ENCODE measurements around the gene ZNF620. TPM values are rescaled to one million over a fixed set of nuclear protein-coding genes. Genes with fewer than 3 reads are reported as not detected.

ZNF620 gene
- total and polyA plus RNA-seq, 2 experiments from 2014 or later: 14.1 to 18.0 TPM

GRCh38 chr3:40518067-40518466, 12.2 kb downstream of the ZNF620 start:
- no peaks in the 10 kb centered on the region for H3K4me1 Mint-ChIP-seq
- Histone ChIP-seq H3K79me2 (replicated peaks; ENCODE audit: insufficient read depth) (no peaks in the 10 kb centered on the region), H2AFZ (no peak overlapping the region), H3K27ac (ENCODE audit: low read depth) (no peak overlapping the region), H4K20me1 (replicated peaks; ENCODE audit: insufficient read depth) (no peaks in the 10 kb centered on the region; the same call in 1 of the 2 replicates), H3F3A (replicated peaks; ENCODE audit: low read depth) (no peaks in the 10 kb centered on the region), H3K4me2 (no peak overlapping the region), H3K9me2 (ENCODE audit: insufficient read depth) (no peaks in the 10 kb centered on the region), H3K4me1 (ENCODE audit: insufficient read depth) (no peaks in the 10 kb centered on the region), H3K36me3 (ENCODE audit: insufficient read depth) (0 out of 2 replicates have a peak, but pooled peaks cover 4% of the 10 kb centered on the region), H3K27me3 (ENCODE audit: insufficient read depth) (no peaks in the 10 kb centered on the region), H3K4me3 (no peak overlapping the region)
- ATAC-seq (no peak), DNase-seq (ENCODE audit: low spot score) (no peak)
- H3K27ac Mint-ChIP-seq: no peak overlapping the region
- TF ChIP-seq NANOG (IDR thresholded peaks at IDR 0.05; ENCODE audit: borderline replicate concordance) (no peak), ZNF114 (CRISPR knock-in tag; IDR thresholded peaks at IDR 0.05) (no peak), EZH2phosphoT487 (IDR thresholded peaks at IDR 0.05; ENCODE audit: unreplicated experiment) (no peak), STAT1 (IDR thresholded peaks at IDR 0.05; ENCODE audit: unreplicated experiment) (no peak), ZNF331 (CRISPR knock-in tag; IDR thresholded peaks at IDR 0.05; ENCODE audit: low read depth) (no peak), JUNB (IDR thresholded peaks at IDR 0.05; ENCODE audit: unreplicated experiment) (no peak), POLR2AphosphoS5 (IDR thresholded peaks at IDR 0.05; ENCODE audit: low read depth) (no peak), EZH2 (IDR thresholded peaks at IDR 0.05; ENCODE audit: low read depth, unreplicated experiment) (no peak), ETS1 (IDR thresholded peaks at IDR 0.05) (no peak), CREB1 (CRISPR knock-in tag; IDR thresholded peaks at IDR 0.05; ENCODE audit: low read depth) (no peak)
- TF ChIP-seq, protein P1, sequence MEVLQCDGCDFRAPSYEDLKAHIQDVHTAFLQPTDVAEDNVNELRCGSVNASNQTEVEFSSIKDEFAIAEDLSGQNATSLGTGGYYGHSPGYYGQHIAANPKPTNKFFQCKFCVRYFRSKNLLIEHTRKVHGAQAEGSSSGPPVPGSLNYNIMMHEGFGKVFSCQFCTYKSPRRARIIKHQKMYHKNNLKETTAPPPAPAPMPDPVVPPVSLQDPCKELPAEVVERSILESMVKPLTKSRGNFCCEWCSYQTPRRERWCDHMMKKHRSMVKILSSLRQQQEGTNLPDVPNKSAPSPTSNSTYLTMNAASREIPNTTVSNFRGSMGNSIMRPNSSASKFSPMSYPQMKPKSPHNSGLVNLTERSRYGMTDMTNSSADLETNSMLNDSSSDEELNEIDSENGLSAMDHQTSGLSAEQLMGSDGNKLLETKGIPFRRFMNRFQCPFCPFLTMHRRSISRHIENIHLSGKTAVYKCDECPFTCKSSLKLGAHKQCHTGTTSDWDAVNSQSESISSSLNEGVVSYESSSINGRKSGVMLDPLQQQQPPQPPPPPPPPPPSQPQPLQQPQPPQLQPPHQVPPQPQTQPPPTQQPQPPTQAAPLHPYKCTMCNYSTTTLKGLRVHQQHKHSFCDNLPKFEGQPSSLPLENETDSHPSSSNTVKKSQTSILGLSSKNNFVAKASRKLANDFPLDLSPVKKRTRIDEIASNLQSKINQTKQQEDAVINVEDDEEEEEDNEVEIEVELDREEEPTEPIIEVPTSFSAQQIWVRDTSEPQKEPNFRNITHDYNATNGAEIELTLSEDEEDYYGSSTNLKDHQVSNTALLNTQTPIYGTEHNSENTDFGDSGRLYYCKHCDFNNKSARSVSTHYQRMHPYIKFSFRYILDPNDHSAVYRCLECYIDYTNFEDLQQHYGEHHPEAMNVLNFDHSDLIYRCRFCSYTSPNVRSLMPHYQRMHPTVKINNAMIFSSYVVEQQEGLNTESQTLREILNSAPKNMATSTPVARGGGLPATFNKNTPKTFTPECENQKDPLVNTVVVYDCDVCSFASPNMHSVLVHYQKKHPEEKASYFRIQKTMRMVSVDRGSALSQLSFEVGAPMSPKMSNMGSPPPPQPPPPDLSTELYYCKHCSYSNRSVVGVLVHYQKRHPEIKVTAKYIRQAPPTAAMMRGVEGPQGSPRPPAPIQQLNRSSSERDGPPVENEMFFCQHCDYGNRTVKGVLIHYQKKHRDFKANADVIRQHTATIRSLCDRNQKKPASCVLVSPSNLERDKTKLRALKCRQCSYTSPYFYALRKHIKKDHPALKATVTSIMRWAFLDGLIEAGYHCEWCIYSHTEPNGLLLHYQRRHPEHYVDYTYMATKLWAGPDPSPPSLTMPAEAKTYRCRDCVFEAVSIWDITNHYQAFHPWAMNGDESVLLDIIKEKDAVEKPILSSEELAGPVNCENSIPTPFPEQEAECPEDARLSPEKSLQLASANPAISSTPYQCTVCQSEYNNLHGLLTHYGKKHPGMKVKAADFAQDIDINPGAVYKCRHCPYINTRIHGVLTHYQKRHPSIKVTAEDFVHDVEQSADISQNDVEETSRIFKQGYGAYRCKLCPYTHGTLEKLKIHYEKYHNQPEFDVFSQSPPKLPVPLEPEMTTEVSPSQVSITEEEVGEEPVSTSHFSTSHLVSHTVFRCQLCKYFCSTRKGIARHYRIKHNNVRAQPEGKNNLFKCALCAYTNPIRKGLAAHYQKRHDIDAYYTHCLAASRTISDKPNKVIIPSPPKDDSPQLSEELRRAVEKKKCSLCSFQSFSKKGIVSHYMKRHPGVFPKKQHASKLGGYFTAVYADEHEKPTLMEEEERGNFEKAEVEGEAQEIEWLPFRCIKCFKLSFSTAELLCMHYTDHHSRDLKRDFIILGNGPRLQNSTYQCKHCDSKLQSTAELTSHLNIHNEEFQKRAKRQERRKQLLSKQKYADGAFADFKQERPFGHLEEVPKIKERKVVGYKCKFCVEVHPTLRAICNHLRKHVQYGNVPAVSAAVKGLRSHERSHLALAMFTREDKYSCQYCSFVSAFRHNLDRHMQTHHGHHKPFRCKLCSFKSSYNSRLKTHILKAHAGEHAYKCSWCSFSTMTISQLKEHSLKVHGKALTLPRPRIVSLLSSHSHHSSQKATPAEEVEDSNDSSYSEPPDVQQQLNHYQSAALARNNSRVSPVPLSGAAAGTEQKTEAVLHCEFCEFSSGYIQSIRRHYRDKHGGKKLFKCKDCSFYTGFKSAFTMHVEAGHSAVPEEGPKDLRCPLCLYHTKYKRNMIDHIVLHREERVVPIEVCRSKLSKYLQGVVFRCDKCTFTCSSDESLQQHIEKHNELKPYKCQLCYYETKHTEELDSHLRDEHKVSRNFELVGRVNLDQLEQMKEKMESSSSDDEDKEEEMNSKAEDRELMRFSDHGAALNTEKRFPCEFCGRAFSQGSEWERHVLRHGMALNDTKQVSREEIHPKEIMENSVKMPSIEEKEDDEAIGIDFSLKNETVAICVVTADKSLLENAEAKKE (CRISPR knock-in tag; IDR thresholded peaks at IDR 0.05): no peak
- TF ChIP-seq, protein P2, sequence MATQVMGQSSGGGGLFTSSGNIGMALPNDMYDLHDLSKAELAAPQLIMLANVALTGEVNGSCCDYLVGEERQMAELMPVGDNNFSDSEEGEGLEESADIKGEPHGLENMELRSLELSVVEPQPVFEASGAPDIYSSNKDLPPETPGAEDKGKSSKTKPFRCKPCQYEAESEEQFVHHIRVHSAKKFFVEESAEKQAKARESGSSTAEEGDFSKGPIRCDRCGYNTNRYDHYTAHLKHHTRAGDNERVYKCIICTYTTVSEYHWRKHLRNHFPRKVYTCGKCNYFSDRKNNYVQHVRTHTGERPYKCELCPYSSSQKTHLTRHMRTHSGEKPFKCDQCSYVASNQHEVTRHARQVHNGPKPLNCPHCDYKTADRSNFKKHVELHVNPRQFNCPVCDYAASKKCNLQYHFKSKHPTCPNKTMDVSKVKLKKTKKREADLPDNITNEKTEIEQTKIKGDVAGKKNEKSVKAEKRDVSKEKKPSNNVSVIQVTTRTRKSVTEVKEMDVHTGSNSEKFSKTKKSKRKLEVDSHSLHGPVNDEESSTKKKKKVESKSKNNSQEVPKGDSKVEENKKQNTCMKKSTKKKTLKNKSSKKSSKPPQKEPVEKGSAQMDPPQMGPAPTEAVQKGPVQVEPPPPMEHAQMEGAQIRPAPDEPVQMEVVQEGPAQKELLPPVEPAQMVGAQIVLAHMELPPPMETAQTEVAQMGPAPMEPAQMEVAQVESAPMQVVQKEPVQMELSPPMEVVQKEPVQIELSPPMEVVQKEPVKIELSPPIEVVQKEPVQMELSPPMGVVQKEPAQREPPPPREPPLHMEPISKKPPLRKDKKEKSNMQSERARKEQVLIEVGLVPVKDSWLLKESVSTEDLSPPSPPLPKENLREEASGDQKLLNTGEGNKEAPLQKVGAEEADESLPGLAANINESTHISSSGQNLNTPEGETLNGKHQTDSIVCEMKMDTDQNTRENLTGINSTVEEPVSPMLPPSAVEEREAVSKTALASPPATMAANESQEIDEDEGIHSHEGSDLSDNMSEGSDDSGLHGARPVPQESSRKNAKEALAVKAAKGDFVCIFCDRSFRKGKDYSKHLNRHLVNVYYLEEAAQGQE (IDR thresholded peaks at IDR 0.05; ENCODE audit: unreplicated experiment): no peak
- TF ChIP-seq, protein P3, sequence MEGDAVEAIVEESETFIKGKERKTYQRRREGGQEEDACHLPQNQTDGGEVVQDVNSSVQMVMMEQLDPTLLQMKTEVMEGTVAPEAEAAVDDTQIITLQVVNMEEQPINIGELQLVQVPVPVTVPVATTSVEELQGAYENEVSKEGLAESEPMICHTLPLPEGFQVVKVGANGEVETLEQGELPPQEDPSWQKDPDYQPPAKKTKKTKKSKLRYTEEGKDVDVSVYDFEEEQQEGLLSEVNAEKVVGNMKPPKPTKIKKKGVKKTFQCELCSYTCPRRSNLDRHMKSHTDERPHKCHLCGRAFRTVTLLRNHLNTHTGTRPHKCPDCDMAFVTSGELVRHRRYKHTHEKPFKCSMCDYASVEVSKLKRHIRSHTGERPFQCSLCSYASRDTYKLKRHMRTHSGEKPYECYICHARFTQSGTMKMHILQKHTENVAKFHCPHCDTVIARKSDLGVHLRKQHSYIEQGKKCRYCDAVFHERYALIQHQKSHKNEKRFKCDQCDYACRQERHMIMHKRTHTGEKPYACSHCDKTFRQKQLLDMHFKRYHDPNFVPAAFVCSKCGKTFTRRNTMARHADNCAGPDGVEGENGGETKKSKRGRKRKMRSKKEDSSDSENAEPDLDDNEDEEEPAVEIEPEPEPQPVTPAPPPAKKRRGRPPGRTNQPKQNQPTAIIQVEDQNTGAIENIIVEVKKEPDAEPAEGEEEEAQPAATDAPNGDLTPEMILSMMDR (conservative IDR thresholded peaks at IDR 0.05; ENCODE audit: low read depth in 2 of 2): no peak
- peaks cover 47% of the 10 kb centered on the region for H3K36me3 Mint-ChIP-seq (ENCODE audit: low read depth)
- H3K4me3 Mint-ChIP-seq: no peak overlapping the region
- H3K27me3 Mint-ChIP-seq (ENCODE audit: insufficient read depth, low read depth, poor library complexity): peaks cover 5% of the 10 kb centered on the region
- H3K9me3 Mint-ChIP-seq: no peaks in the 10 kb centered on the region

Data from GM23338 (cell line).